B cell (primary cell): ENCODE measurements around the gene ZNF516. TPM values are rescaled to one million over a fixed set of nuclear protein-coding genes. Genes with fewer than 3 reads are reported as not detected.

Source experiments
- ATAC-seq: fragments of 200-7000 bp; cut with Tn5 transposase; one replicate; pipeline ENCODE4 v1.10.0; 2021; ENCODE audit warnings: low read depth, mild to moderate bottlenecking, moderate number of reproducible peaks, moderate library complexity
- CTCF ChIA-PET: fragments of 350-600 bp; sonication (Branson Sonifier 250); formaldehyde crosslinking; loops from one replicate; lab custom pipeline; 2021; ENCODE audit warnings: antibody characterized with exemption, inconsistent platforms; lab: Charles Lee
- POLR2A ChIA-PET: fragments of 350-600 bp; sonication (Branson Sonifier 250); formaldehyde crosslinking; loops from one replicate; lab custom pipeline; 2021; ENCODE audit warnings: antibody characterized with exemption; lab: Charles Lee
- DNase-seq: peaks from one replicate; pipeline ENCODE4 v3.0.0; 2013
- H2AFZ ChIP-seq: 2 replicates; pipeline ENCODE4 v1.6.1; 2012; ENCODE audit warnings: mild to moderate bottlenecking, low read depth, low read length; ENCODE audit not compliant: insufficient read depth, poor library complexity, severe bottlenecking
- H3K27ac ChIP-seq, 2 donors: 1 replicate in 1 of 2; 2 replicates in 1 of 2; pipeline ENCODE4 v1.5.1; 2012 to 2013; ENCODE audit warnings: low read length in 2 of 2, mild to moderate bottlenecking in 2 of 2, moderate library complexity in 1 of 2
- H3K27me3 ChIP-seq, 4 experiments: fragments of 200-600 bp in 1 of 4; sonication (generic) in 1 of 4; replicated peaks in 1 of 4; 1 replicate in 2 of 4; 2 replicates in 2 of 4; pipeline versions ENCODE4 v1.6.1 to v1.7.0; 2013 to 2016; ENCODE audit warnings: low read length in 3 of 4, mild to moderate bottlenecking in 2 of 4, mixed read lengths in 1 of 4, moderate library complexity in 1 of 4; ENCODE audit not compliant: insufficient read depth in 4 of 4, control insufficient read depth in 3 of 4; ENCODE audit errors: control extremely low read depth in 1 of 4
- H3K36me3 ChIP-seq, 2 experiments: replicated peaks in 1 of 2; 1 replicate in 1 of 2; 2 replicates in 1 of 2; pipeline versions ENCODE4 v1.6.1 to v1.7.1; 2013; ENCODE audit warnings: low read length in 1 of 2; ENCODE audit not compliant: insufficient read depth in 2 of 2, control insufficient read depth in 1 of 2; ENCODE audit errors: control extremely low read depth in 1 of 2, extremely low read depth in 1 of 2
- H3K4me1 ChIP-seq, 2 donors: fragments of 200-600 bp in 1 of 2; sonication (generic) in 1 of 2; 1 replicate in 1 of 2; 2 replicates in 1 of 2; pipeline versions ENCODE4 v1.5.1 to v1.6.1; 2013 to 2017; ENCODE audit warnings: low read length in 2 of 2; ENCODE audit not compliant: control insufficient read depth in 2 of 2, insufficient read depth in 2 of 2
- H3K4me2 ChIP-seq: replicated peaks from 2 replicates; pipeline ENCODE3; 2012; ENCODE audit warnings: mild to moderate bottlenecking, low read depth, low read length; ENCODE audit not compliant: poor library complexity, severe bottlenecking
- H3K4me3 ChIP-seq, 5 experiments: fragments of 200-600 bp in 1 of 5; sonication (generic) in 1 of 5; 1 replicate in 3 of 5; 2 replicates in 2 of 5; pipeline versions ENCODE4 v1.5.1 to v1.7.0; 2011 to 2016; ENCODE audit warnings: low read length in 4 of 5, mild to moderate bottlenecking in 4 of 5, low read depth in 2 of 5, control low read depth in 1 of 5, moderate library complexity in 1 of 5; ENCODE audit not compliant: insufficient read depth in 1 of 5; ENCODE audit errors: control extremely low read depth in 1 of 5, extremely low read depth in 1 of 5
- H3K79me2 ChIP-seq: fragments of 200-600 bp; sonication (generic); one replicate; pipeline ENCODE4 v1.6.0; 2016; ENCODE audit warnings: low read length; ENCODE audit not compliant: control insufficient read depth, insufficient read depth
- H3K9ac ChIP-seq: fragments of 200-600 bp; sonication (generic); 2 replicates; pipeline ENCODE4 v1.6.1; 2017; ENCODE audit warnings: mild to moderate bottlenecking, low read length, moderate library complexity
- H3K9me3 ChIP-seq, 3 donors: one replicate each; pipeline versions ENCODE4 v1.6.1 to v1.7.1; 2013; ENCODE audit warnings: low read length in 2 of 3; ENCODE audit not compliant: control insufficient read depth in 2 of 3, insufficient read depth in 1 of 3; ENCODE audit errors: control extremely low read depth in 1 of 3
- H4K20me1 ChIP-seq: 2 replicates; pipeline ENCODE4 v1.6.0; 2012; ENCODE audit warnings: mild to moderate bottlenecking, low read length; ENCODE audit not compliant: insufficient read depth, control insufficient read depth, poor library complexity, severe bottlenecking
- H3K27ac Mint-ChIP-seq: one replicate; pipeline ENCODE4 v1.8.0; 2021; ENCODE audit warnings: mixed read lengths
- H3K27me3 Mint-ChIP-seq: one replicate; pipeline ENCODE4 v1.8.0; 2021; ENCODE audit warnings: mixed read lengths
- H3K4me1 Mint-ChIP-seq: one replicate; pipeline ENCODE4 v1.8.0; 2021; ENCODE audit warnings: mixed read lengths
- H3K4me3 Mint-ChIP-seq: one replicate; pipeline ENCODE4 v1.8.0; 2021; ENCODE audit warnings: mixed read lengths
- H3K9me3 Mint-ChIP-seq: one replicate; pipeline ENCODE4 v1.8.0; 2022; ENCODE audit warnings: mixed read lengths; ENCODE audit not compliant: insufficient read depth
- CTCF ChIP-seq: fragments of 200-600 bp; IDR thresholded peaks from one replicate; pipeline ENCODE4 v1.8.0; 2022; ENCODE audit warnings: antibody characterized with exemption, mild to moderate bottlenecking
- EZH2 ChIP-seq: IDR thresholded peaks from 2 replicates; pipeline ENCODE4 v1.6.1; 2012; ENCODE audit warnings: borderline replicate concordance, low read depth, mild to moderate bottlenecking, moderate library complexity, low read length; ENCODE audit not compliant: insufficient read depth, poor library complexity, severe bottlenecking
- WGBS: methylation state at CpG from one replicate; pipeline ENCODE4 v1.1.5; 2013; ENCODE audit warnings: missing lambda C conversion rate; ENCODE audit not compliant: insufficient coverage; 5-methylcytosine and 5-hydroxymethylcytosine counted together
- intact Hi-C: fragments of 100-400 bp; cut with micrococcal nuclease; formaldehyde crosslinking; loops from one replicate; pipeline ENCODE4 v1.10.0; 2022
- polyA plus RNA-seq: library from polyadenylated mRNA; depleted of rRNA; stranded (reverse); fragments of >200 nt; gene quantifications from 2 replicates; pipeline ENCODE4 v1.2.3, GENCODE V29; 2012
- total RNA-seq, 2 donors: library from RNA; stranded (reverse); fragments of 120-200 nt in 1 of 2; gene quantifications; 1 replicate in 1 of 2; 2 replicates in 1 of 2; pipeline versions ENCODE4 v1.2.3 to v1.2.4, GENCODE V29; 2013 to 2022

ZNF516 gene
- total and polyA plus RNA-seq, 2 donors (not counting 1 experiment from before 2014, with no cell fraction given): 6.7 to 27.1 TPM

- ATAC-seq (no peak), DNase-seq (no peak)
- H3K4me2 ChIP-seq: no peak overlapping the region
- intact Hi-C loops: no loop called here
- no peaks in the 10 kb centered on the region for H3K9me3 Mint-ChIP-seq
- H3K27me3 Mint-ChIP-seq: no peaks in the 10 kb centered on the region
- H3K4me1 ChIP-seq: no peaks in the 10 kb centered on the region
- POLR2A ChIA-PET: no interaction called here
- CTCF ChIA-PET: no interaction called here
- TF ChIP-seq EZH2 (no peak), CTCF (no peak)
- no peaks in the 10 kb centered on the region for H3K79me2 ChIP-seq
- no peak overlapping the region for H3K4me3 ChIP-seq
- peaks cover 7% of the 10 kb centered on the region for H3K4me1 Mint-ChIP-seq
- no peak overlapping the region for H2AFZ ChIP-seq
- H3K27ac ChIP-seq: no peak overlapping the region
- H3K27ac Mint-ChIP-seq: no peak overlapping the region
- H3K9me3 ChIP-seq: no peaks in the 10 kb centered on the region
- no peak overlapping the region for H3K9ac ChIP-seq
- no peaks in the 10 kb centered on the region for H3K27me3 ChIP-seq
- peaks cover 2 to 19% of the 10 kb centered on the region in 2 experiments for H3K36me3 ChIP-seq
- WGBS: 100% methylated on average over 1 of the region's 10 CpGs
- no peaks in the 10 kb centered on the region for H4K20me1 ChIP-seq
- no peak overlapping the region for H3K4me3 Mint-ChIP-seq
Measured at GRCh38 chr18:76365561-76365960, 129.5 kb downstream of the ZNF516 start.

- Mint-ChIP-seq H3K4me3 (peak overlapping the region; percentile 58), H3K27ac (no peak overlapping the region), H3K9me3 (no peaks in the 10 kb centered on the region), H3K4me1 (peaks cover 7% of the 10 kb centered on the region), H3K27me3 (no peaks in the 10 kb centered on the region)
- Histone ChIP-seq H3K79me2 (no peaks in the 10 kb centered on the region), H3K4me3 (no peak overlapping the region), H3K9ac (no peak overlapping the region), H3K27ac (no peak overlapping the region), H3K27me3 (no peaks in the 10 kb centered on the region), H3K4me1 (no peaks in the 10 kb centered on the region), H3K4me2 (no peak overlapping the region), H3K36me3 (peaks cover 2 to 9% of the 10 kb centered on the region in 2 experiments), H2AFZ (no peak overlapping the region), H4K20me1 (no peaks in the 10 kb centered on the region), H3K9me3 (no peaks in the 10 kb centered on the region)
- WGBS: 86% methylated on average over 7 of the region's 14 CpGs
- intact Hi-C loops: no loop called here
- POLR2A ChIA-PET: no interaction called here
- DNase-seq (no peak), ATAC-seq (no peak)
- CTCF ChIA-PET: no interaction called here
- TF ChIP-seq CTCF (no peak), EZH2 (no peak)
Measured at GRCh38 chr18:76364282-76365259, 130.5 kb downstream of the ZNF516 start.
